GM23338 (cell line): ENCODE data around the gene ITPR3.

Experiments
- EZH2 ChIP-seq: fragments of 200-600 bp; sonication (generic); IDR thresholded peaks from one replicate; pipeline ENCODE4 v1.8.0; 2017; ENCODE audit warnings: antibody characterized with exemption, mild to moderate bottlenecking, low read depth; ENCODE audit not compliant: unreplicated experiment
- EZH2phosphoT487 ChIP-seq: fragments of 200-600 bp; sonication (generic); IDR thresholded peaks from one replicate; pipeline ENCODE4 v1.8.1; 2018; ENCODE audit warnings: antibody characterized with exemption; ENCODE audit not compliant: unreplicated experiment
- NANOG ChIP-seq: IDR thresholded peaks from 2 replicates; pipeline ENCODE4 v1.6.1; 2016; ENCODE audit warnings: antibody characterized with exemption, borderline replicate concordance
- POLR2AphosphoS5 ChIP-seq: IDR thresholded peaks from 2 replicates; pipeline ENCODE4 v1.6.1; 2016; ENCODE audit warnings: antibody characterized with exemption, low read depth
- ZNF114 ChIP-seq: fragments of 250-450 bp; sonication (Bioruptor Pico); IDR thresholded peaks from 2 replicates; pipeline ENCODE4 v1.5.0; 2020; ENCODE audit warnings: mild to moderate bottlenecking, moderate library complexity
- TF ChIP-seq, protein P1 (sequence below), 2 experiments: fragments of 200-600 bp in 1 of 2; sonication (generic) in 1 of 2; conservative IDR thresholded peaks; 2 replicates each; pipeline versions ENCODE4 v1.5.1 to v1.6.1; 2016 to 2017; ENCODE audit warnings: antibody characterized with exemption in 2 of 2, low read depth in 2 of 2, mild to moderate bottlenecking in 2 of 2, moderate library complexity in 1 of 2
- TF ChIP-seq, protein P2 (sequence below): IDR thresholded peaks from one replicate; pipeline ENCODE4 v1.6.1; 2018; ENCODE audit warnings: antibody characterized with exemption; ENCODE audit not compliant: unreplicated experiment

GRCh38 chr6:33595001-33595846 is 25.9 kb upstream of the ITPR3 start:
- TF ChIP-seq, protein P1, sequence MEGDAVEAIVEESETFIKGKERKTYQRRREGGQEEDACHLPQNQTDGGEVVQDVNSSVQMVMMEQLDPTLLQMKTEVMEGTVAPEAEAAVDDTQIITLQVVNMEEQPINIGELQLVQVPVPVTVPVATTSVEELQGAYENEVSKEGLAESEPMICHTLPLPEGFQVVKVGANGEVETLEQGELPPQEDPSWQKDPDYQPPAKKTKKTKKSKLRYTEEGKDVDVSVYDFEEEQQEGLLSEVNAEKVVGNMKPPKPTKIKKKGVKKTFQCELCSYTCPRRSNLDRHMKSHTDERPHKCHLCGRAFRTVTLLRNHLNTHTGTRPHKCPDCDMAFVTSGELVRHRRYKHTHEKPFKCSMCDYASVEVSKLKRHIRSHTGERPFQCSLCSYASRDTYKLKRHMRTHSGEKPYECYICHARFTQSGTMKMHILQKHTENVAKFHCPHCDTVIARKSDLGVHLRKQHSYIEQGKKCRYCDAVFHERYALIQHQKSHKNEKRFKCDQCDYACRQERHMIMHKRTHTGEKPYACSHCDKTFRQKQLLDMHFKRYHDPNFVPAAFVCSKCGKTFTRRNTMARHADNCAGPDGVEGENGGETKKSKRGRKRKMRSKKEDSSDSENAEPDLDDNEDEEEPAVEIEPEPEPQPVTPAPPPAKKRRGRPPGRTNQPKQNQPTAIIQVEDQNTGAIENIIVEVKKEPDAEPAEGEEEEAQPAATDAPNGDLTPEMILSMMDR (conservative IDR thresholded peaks at IDR 0.05; ENCODE audit: low read depth in 2 of 2), result no peak
- TF ChIP-seq EZH2 (no peak), POLR2AphosphoS5 (no peak), EZH2phosphoT487 (no peak), ZNF114 (CRISPR knock-in tag) (no peak), NANOG (no peak)
- TF ChIP-seq, protein P2, sequence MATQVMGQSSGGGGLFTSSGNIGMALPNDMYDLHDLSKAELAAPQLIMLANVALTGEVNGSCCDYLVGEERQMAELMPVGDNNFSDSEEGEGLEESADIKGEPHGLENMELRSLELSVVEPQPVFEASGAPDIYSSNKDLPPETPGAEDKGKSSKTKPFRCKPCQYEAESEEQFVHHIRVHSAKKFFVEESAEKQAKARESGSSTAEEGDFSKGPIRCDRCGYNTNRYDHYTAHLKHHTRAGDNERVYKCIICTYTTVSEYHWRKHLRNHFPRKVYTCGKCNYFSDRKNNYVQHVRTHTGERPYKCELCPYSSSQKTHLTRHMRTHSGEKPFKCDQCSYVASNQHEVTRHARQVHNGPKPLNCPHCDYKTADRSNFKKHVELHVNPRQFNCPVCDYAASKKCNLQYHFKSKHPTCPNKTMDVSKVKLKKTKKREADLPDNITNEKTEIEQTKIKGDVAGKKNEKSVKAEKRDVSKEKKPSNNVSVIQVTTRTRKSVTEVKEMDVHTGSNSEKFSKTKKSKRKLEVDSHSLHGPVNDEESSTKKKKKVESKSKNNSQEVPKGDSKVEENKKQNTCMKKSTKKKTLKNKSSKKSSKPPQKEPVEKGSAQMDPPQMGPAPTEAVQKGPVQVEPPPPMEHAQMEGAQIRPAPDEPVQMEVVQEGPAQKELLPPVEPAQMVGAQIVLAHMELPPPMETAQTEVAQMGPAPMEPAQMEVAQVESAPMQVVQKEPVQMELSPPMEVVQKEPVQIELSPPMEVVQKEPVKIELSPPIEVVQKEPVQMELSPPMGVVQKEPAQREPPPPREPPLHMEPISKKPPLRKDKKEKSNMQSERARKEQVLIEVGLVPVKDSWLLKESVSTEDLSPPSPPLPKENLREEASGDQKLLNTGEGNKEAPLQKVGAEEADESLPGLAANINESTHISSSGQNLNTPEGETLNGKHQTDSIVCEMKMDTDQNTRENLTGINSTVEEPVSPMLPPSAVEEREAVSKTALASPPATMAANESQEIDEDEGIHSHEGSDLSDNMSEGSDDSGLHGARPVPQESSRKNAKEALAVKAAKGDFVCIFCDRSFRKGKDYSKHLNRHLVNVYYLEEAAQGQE, result no peak
